A204.1 (cell line): Measurements from ENCODE around the gene SH3RF3.

Experiments
- FAIRE-seq: peaks from 2 replicates; lab custom pipeline; 2012; peaks lifted over from hg19 to GRCh38; lab: Jason Lieb, UNC

The SH3RF3 gene

GRCh38 chr2:109353806-109354745 is 225.1 kb downstream of the SH3RF3 start:
- no peak for FAIRE-seq

- no peak for FAIRE-seq
Measured at GRCh38 chr2:109355192-109355843, 226.3 kb downstream of the SH3RF3 start.

GRCh38 chr2:109356324-109357035 is 227.5 kb downstream of the SH3RF3 start:
- no peak for FAIRE-seq

GRCh38 chr2:109364217-109364616 is 235.2 kb downstream of the SH3RF3 start:
- FAIRE-seq, result no peak

GRCh38 chr2:109365131-109365530 is 236.1 kb downstream of the SH3RF3 start:
- FAIRE-seq, result no peak

GRCh38 chr2:109367683-109368082 is 238.7 kb downstream of the SH3RF3 start:
- no peak for FAIRE-seq

- FAIRE-seq, result no peak
Measured at GRCh38 chr2:109368798-109369197, 239.8 kb downstream of the SH3RF3 start.

GRCh38 chr2:109369671-109370191 is 240.7 kb downstream of the SH3RF3 start:
- no peak for FAIRE-seq

GRCh38 chr2:109370399-109371035 is 241.5 kb downstream of the SH3RF3 start:
- FAIRE-seq, result no peak

- no peak for FAIRE-seq
Measured at GRCh38 chr2:109371481-109372170, 242.6 kb downstream of the SH3RF3 start.

GRCh38 chr2:109372171-109372568 is 243.2 kb downstream of the SH3RF3 start:
- FAIRE-seq, result no peak

GRCh38 chr2:109372614-109373013 is 243.6 kb downstream of the SH3RF3 start:
- FAIRE-seq, result no peak

- FAIRE-seq, result no peak
Measured at GRCh38 chr2:109373791-109374547, 245.0 kb downstream of the SH3RF3 start.

- FAIRE-seq, result no peak
Measured at GRCh38 chr2:109374548-109375130, 245.6 kb downstream of the SH3RF3 start.

GRCh38 chr2:109375131-109375561 is 246.1 kb downstream of the SH3RF3 start:
- FAIRE-seq, result no peak

- no peak for FAIRE-seq
Measured at GRCh38 chr2:109375656-109376055, 246.7 kb downstream of the SH3RF3 start.

GRCh38 chr2:109376115-109376514 is 247.1 kb downstream of the SH3RF3 start:
- no peak for FAIRE-seq

- no peak for FAIRE-seq
Measured at GRCh38 chr2:109376796-109377495, 247.9 kb downstream of the SH3RF3 start.

GRCh38 chr2:109377976-109378375 is 249.0 kb downstream of the SH3RF3 start:
- no peak for FAIRE-seq

- no peak for FAIRE-seq
Measured at GRCh38 chr2:109378682-109379081, 249.7 kb downstream of the SH3RF3 start.
